H54 (cell line): ENCODE data around the gene CFAP410.
A peak's percentile ranks its signal among the peaks of the same experiment; 100 is the strongest.
"Not testable (repeated sequence)": the region's sequence is repeated elsewhere in the genome, so short reads cannot be mapped to it uniquely, and the experiment has no call there.

Experiments
- DNase-seq: peaks from one replicate; pipeline ENCODE4 v3.0.0; 2011; ENCODE audit warnings: low spot score, mixed read lengths; ENCODE audit not compliant: insufficient read length
- FAIRE-seq: peaks from 3 replicates; lab custom pipeline; 2011; peaks lifted over from hg19 to GRCh38; lab: Jason Lieb, UNC
- POLR2A ChIP-seq: IDR thresholded peaks from 2 replicates; pipeline ENCODE4 v1.6.1; 2011; ENCODE audit warnings: low read depth, mild to moderate bottlenecking, low read length

The CFAP410 gene

DNA sequence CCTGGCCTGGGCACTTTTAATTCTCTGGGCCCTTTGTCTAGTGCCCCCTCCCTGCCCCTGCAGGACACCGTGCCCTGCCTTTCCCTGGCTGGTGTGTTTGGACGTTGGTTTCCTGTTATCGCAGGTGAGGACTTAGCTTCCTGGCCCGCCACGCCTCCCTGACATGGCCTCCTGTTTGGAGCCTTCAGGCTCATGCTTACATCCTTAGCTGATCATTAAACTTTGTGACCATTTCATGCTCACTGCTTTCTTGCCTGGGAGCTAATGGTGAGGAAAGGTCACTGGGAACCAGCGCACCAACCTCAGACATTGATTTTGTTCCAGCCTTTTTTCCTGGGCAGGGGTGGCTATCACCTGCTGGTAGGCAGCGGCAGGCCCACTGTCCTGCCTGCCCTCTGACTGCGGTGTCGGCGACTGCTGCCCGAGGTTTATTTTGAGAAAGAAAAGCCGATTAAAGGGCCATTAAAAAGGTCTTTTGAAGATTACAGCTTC lies 35.7 kb downstream of the CFAP410 start:
- FAIRE-seq (no peak), DNase-seq (no peak)
- no peak for TF ChIP-seq POLR2A

DNA sequence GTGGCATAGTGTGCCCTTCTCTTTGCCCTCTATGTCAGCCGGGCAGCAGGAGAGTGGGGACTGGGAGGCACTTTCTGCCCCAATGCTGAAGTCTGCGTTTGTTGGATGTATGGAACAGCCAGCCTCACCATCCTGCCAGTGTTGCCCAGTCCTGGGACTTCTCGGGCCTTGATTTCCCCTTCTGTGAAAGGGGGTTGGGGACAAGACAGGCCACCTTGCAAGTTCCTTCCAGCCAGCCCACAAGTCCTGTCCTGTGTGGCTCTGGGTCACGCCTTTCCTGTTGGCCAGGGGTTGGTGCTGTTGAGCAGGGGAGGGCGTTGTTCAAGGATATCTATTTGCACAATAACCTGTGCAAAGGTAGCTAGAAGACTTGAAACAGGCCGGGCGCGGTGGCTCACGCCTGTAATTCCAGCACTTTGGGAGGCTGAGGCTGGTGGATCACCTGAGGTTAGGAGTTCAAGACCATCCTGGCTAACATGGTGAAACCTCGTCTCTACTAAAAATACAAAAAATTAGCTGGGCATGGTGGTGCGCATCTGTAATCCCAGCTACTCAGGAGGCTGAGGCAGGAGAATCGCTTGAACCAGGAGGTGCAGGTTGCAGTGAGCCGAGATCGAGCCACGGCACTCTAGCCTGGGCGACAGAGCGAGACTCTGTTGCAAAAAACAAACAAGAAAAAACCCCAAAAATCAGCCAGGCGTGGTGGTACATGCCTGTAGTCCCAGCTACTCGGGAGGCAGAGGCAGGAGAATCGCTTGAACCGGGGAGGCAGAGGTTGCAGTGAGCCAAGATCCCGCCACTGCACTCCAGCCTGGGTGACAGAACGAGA lies 36.4 kb downstream of the CFAP410 start:
- not testable (repeated sequence) for DNase-seq, FAIRE-seq

DNA sequence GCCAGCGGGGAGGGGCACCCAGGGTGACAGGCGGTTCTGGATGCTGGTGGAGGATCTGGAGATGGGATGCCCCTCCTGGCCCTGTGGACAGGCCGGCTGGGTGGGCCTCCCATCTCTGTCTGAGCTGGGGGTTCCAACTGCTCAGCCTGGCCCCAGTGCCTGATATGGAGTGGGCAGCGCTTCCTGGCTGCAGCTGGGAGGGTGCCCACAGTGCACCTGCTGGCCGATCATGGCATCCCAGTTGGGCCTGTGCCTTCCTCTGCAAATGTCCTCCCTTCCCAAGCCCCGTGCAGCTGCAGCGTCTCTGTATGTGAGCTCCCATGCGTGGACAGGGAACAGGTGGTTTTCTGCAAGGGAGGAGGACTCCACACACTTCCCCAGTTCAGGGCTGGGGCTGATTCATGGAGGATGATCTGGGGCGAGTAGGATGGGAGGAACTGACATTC lies 37.2 kb downstream of the CFAP410 start:
- DNase-seq (no peak), FAIRE-seq (no peak)
- 0 out of 2 replicates have a peak, but pooled peaks have one; percentile 17 for TF ChIP-seq POLR2A

DNA sequence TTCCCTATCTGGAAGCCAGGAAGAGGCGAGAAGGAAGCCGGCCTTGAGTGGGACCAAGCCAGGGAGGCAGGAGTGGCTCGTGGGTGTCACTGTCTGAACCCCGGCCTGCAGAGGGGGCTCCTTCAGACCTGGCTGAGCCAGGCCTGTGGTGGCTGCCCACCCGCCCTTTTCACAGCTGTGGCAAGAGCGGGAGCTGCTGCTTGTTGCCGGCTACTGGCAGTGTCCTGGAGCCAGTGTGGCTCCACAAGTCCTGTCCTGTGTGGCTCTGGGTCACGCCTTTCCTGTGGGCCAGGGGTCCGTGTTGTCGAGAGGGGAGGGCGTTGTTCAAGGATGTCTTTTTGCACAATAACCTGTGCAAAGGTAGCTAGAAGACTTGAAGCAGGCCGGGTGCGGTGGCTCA lies 38.0 kb downstream of the CFAP410 start:
- no peak for FAIRE-seq
- TF ChIP-seq POLR2A: no peak
- no peak for DNase-seq

DNA sequence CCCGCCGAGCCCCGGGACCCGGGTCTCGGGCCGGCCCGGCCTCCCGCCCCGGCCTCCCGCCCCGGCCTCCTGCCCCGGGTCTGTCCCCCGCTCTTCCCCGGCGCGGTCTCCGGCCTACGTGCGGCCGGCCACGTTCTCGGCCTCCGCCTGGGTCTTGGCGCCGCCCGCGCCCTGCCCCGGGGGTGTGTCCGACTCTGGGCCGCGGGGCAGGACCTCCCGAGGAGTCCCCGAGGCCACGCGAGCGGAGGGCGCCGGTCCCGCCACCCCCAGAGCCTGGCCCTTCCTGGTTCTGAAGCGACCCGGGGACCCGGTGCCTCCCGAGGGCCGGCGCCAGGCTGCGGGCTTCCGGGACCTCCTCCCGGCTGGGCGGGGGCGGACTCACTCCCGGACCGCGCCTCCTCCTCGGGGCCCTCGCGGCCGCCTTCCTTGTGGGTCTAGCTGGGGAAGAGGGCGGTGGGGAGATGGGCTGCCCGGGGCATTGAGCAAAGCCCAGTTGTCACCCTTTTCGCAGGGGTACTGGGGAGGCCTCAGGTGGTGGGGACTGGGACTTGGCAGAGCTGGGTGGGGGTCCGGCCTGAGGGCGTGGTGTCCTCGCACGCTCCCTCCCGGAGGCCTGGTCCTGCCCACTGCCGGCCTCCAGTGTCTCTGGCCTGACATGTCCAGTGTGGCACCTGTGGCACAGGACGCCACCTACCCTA lies 38.8 kb downstream of the CFAP410 start:
- FAIRE-seq: no peak

DNA sequence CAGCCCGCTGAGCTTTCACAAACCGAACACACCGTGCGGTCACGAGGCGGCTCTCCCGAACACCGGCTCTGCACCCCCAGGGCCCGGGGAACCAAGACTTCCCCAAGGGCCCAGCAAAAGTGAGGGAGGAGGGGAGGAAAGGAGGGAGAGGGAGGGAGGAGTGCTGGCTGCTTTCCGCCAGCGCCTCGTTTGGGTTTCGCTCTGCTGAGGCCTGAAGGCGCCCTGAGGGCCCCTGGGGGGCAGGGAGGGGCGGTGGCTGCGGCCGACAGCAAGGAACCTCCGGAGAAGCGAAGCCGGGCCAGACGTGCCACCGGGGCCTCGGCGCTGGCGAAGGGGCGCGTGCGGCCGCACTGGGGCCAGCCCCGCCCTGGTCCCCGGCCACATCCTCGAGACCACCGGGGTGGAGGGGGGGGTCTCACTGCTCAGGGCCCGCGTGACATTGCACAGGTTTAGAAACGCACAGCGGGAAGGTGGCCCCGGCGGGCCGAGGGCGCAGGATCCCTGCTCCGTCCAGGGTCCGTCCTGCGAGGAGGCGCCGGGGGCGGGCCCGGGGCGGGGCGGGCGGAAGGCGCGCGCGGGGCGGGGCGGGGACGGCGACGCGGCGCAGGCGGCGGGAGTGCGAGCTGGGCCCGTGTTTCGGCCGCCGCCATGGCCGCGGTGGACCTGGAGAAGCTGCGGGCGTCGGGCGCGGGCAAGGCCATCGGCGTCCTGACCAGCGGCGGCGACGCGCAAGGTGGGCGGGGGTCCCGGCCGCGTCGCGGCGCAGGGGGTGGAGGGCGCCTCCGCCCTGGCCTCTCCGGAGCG lies 39.5 kb downstream of the CFAP410 start, which contains the start of gene PFKL:
Gene PFKL, plus strand, starts transcription at position 596 of the 804 bp plus-strand sequence. Its CDS starts 53 bp downstream, at position 649.
- peak; percentile 90 for TF ChIP-seq POLR2A
- DNase-seq (peak; percentile 98), FAIRE-seq (no peak)

More for the DNA sequence above, 38.8 kb downstream of the CFAP410 start:
- peak; percentile 97 for DNase-seq
- no peak for TF ChIP-seq POLR2A

DNA sequence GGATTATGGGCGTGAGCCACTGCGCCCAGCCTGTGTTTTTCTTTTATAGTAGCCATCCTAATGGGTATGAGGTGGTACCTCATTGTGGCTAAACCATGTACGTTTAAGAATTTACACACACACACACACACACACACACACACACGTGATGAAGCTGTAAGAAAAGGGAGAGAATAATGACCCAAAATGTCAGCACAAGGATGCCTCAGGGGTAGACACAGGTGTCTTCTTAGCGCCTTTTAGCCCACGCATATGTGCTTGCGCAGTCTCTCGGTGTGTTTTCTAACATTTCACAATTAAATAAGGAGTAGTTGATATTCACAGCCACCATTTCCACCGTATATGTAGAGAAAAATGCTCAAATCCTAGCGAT lies 40.1 kb downstream of the CFAP410 start:
- TF ChIP-seq POLR2A: no peak
- no peak for FAIRE-seq
- no peak for DNase-seq

DNA sequence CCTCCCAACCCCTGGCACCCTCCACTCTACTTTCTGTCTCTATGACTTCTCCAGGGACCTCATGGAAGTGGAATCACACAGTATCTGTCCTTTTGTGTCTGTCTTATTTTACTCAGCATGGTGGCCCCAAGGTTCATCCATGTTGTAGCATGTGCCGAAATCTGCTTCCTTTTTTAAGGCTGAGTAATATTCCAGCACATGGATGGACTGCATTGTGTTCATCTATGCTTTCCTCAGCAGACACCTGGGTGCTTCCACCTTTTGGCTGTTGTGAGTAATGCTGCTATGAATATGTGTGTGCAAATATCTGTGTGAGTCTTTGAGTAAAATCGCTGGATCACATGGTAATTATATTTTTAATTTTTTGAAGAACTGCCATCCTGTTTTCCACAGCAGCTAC lies 40.9 kb downstream of the CFAP410 start:
- DNase-seq: no peak
- no peak for TF ChIP-seq POLR2A
- FAIRE-seq: no peak

DNA sequence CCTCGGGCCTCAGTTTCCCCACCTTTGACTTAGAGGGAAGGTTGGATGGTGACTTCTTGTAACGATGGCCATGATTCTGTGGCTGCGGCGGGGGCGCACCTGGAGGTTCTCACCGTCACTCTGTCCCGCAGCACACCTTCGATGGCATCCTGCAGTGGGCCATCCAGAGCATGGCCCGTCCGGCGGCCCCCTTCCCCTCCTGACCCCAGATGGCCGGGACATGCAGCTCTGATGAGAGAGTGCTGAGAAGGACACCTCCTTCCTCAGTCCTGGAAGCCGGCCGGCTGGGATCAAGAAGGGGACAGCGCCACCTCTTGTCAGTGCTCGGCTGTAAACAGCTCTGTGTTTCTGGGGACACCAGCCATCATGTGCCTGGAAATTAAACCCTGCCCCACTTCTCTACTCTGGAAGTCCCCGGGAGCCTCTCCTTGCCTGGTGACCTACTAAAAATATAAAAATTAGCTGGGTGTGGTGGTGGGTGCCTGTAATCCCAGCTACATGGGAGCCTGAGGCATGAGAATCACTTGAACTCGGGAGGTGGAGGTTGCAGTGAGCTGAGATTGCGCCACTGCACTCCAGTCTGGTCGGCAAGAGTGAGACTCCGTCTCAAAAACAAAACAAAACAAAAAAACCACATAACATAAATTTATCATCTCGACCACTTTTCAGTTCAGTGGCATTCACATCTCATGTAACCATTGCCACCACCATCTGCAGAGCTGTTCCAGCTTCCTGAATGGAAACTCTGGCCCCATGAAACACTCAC lies 41.5 kb downstream of the CFAP410 start:
- FAIRE-seq (no peak), DNase-seq (peak; percentile 99)
- TF ChIP-seq POLR2A: no peak

DNA sequence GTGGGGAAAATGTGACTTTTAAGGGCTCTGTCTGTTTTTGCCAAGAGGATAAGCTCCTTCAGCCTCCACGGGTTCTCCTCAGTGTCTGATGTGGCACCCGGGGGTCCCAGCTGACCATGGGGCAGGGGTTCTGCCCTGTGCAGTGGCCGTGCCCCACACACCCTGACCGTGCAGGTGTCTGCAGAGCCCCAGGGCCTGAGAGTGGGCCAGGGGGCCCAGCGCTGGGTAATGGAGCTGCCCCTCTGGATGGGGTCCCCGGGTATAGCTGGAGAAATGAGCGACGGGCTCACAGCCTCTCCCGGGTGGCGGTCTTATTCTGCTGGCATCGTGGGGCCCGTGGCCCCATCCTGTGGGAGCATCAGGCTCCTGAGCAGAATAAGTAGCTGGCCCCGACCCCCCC lies 42.3 kb downstream of the CFAP410 start:
- TF ChIP-seq POLR2A: no peak
- DNase-seq (no peak), FAIRE-seq (no peak)

DNA sequence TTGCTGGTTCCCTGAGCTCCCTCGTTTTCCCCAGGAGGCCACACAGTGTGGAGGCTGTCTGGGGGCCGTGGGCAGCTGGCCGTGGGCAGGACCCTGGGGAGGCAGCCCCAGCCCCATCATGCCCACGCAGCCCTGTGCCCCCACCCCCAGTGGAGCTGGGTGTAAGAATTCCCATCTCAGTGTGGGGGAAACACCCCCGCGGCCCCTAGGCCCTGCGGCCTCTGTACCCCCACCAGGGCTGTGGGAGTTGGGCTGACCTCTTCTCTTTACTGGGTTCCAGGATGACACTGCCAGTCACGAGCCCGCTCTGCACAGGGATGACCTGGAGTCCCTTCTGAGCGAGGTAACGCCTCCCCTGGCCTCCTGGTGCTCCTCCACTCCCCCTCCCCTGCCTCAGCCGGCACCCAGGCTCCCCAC lies 43.1 kb downstream of the CFAP410 start:
- FAIRE-seq (no peak), DNase-seq (no peak)
- no peak for TF ChIP-seq POLR2A

DNA sequence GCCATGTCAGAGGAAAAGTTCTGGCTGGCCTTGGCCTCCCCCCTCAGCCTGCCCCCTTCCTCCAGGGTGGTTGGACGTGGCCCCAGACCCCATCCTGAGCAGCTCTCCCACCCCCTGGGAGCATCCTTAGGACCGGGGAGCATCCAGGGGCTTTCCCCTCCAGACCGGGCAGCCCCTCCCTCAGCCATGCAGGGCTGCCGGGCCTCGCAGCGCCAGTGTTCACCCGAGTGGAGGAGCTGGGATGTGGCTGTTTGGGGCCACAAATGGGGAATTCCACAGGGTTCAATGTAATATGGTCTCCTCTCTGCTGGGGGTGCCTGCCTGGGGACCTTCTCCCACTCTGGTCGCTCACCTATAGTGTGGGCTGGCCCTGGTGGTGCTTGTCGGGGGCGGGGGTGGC lies 43.5 kb downstream of the CFAP410 start:
- FAIRE-seq: no peak
- no peak for DNase-seq
- no peak for TF ChIP-seq POLR2A

DNA sequence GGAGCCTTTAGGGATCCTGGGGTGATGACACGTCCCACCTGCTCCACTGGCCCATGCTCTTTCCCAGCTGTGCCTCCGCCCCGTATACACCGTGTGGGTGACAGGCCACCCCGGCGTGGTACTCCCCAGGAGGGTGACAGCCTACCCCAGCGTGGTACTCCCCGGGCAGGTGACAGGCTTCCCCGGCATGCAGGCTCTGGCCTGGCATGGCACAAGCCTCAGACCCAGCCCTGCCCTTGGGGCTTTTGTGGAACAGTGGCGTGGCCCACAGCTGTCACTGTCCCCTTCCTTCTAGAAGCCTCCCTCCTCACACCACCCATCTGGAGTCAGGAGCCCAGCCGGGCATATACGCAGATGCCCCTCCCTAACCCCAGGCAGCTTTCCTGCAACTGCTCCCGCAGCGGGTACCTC lies 44.0 kb downstream of the CFAP410 start:
- no peak for FAIRE-seq
- no peak for DNase-seq
- TF ChIP-seq POLR2A: no peak
